RPMI8226 (cell line): ENCODE results near the gene TRIL.

ENCODE experiments used
- DNase-seq: peaks from one replicate; pipeline ENCODE4 v3.0.0-alpha.2; 2015

TRIL gene

DNA sequence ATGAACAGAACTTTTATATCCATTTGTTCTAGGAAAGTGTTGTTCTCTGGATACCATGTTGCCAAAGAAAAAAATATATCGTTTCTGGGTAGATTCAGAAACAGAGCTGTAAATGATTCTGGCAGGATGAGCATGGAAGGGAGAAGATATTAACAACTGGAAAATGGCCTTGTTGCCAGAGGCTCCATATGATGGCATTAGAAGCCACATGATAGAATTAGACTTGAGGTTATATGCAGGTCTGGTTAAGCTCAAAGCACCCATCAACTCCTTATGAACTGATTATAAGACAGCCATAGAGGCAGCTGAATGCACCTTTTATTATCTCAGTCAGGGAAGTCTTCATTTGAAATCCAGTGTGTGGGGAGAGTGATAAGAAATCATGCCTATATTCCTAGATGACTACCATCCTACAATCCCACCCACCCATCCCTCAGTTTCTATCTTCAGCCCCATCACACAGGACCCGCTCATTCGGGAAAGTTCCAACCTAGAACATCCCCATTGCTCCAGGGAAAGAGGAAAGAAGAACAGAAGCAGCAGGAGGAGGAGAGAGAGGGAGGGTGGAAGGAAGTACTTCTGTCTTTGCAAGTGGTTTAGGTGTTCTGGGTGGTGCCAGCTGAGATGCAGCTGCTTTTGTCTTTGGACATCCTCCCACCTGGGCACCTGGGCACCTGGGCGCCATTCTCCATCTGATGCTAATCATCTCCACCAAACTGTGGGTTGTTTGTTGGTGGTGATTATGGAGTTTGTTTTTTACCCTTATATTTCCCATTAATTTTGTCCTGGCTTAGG lies 25.5 kb upstream of the TRIL start:
- no peak for DNase-seq

DNA sequence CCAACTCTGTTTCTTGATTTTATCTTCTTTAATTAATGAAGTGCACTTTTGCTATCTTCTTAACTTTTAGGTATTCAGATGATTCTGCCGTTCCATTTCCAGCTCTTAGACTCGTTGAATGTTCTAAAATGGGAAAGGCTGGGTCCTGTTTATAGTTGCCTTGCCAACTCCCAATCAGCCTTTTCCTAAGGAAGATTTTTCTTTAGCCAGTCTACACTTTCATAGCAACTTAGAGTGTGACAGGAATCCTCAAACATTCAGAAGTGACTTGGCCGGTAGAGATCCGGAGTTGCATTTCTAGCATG lies 23.0 kb upstream of the TRIL start:
- DNase-seq, result no peak

DNA sequence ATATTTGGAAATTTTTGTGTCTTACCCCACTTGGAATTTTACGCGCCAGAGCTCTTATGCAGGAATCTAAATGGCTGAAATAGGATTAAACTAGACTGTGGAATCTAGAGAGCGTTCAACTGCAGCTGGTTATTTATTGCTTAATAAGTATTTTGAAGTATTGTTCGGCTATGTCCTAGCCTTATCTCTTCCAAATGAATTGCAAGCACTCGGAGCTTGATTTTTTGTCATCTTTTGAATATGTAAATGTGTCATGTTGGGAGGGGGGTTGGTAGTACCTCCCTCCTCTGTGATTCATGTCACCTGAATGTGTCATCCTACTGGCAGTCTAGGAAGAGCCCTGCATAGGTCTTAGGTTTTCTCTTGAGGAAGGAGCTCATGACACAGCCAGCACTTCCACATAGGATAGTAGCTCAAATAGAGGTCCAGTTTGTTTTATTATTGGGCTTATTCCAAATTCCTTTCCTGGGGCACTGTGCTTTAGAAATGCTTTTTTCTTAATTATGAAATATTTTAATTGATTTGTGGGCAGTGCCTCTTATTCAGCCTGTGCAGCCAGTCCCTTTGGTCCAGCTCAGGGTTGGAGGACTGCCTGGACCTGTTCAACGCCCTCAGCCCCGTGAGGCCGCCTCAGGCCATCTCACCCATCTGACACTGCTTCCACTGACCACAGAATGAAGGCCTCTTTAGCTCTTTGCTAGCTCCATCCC lies 22.5 kb upstream of the TRIL start:
- DNase-seq, result no peak

DNA sequence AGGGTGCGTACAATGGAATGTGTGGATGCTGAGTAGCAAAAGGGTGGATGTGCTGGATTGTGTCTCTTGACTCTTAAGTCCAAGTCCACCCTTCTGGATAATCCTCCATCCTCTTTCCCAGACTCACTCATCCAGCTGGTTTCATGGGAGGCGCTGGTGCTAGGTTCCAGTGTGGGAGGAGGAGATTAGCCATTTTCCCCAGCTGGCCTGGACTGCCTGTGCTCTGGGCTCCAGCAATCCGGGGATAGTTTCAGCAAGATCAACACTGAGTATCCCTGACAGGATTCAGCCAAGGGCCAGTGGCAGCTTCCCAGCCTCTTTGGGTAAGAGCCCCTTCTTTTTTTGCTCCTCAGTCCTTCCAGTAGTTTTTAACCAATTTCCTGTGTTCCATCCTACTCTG lies 21.6 kb upstream of the TRIL start:
- no peak for DNase-seq

DNA sequence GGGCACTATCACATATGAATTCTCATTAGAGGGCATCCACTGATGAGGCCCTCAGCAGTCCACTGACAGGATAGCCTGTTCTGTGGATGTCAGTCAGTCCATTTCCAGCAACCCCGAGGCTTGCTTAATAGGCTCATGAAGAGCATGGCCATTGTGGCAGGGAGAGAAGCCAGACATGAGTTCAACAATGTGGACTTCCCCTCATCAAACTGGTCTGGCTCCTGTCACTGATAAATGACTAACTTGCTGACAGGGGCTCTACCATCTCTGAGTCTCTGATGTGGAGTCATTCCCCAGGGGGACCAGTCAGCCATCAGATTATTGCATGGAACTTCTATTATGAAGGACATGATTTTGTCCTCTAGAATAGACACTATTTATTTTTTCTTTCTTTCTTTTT lies 19.8 kb upstream of the TRIL start:
- no peak for DNase-seq

DNA sequence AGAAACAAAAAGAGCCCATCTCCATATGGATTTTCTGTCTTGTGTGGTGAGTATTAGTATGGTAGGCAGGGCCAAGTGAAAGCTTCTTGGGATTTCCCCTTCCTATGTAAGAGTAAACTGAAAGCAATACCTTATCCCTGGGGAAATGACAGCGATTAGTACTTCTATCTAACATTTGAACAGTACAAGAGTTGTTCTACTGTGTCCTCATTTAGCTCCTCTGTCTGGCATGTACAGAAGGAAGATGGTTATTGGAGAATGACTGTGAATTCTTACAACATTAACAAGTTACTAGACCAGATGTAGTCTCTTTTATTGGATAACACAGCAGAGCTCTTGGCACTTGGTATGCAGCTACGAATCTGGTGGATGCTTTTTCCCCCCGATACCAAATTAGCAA lies 17.9 kb upstream of the TRIL start:
- DNase-seq, result no peak

DNA sequence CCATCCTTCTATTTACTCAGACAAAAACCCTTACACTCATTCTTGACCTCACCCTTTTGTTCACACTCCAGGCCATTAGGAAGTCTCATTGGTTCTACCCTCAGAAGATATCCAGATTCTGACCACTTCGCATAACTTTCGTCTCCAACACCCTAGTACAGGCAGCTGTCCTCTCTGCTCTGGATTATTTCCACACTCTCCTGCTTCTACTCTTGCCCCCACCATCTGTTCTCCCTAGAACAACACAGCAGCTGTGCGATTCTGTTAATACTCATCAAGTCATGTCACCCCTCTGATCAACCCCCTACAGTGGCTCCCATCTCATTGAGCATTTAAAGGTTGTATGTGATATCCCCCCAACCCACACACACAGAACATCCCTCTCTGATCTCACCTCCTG lies 15.5 kb upstream of the TRIL start:
- no peak for DNase-seq

DNA sequence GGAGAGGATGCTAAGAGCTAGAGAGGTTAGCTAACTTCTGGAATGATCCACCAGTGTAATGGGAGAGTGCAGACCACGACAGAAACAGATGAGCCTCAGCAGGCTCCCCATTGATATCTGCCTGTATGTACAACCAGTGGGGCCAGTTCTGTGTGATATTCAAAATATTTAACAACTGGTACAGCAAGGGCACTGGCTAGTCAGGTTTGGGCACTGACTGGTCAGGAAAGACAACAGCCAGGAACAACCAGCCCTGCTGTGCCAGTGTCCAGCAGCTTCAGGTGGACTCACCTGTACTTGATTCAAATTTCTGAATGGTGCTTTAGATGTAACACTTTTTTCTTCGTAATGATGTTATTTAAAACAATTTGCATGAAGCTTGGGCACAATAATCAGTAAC lies 5.9 kb upstream of the TRIL start:
- no peak for DNase-seq

DNA sequence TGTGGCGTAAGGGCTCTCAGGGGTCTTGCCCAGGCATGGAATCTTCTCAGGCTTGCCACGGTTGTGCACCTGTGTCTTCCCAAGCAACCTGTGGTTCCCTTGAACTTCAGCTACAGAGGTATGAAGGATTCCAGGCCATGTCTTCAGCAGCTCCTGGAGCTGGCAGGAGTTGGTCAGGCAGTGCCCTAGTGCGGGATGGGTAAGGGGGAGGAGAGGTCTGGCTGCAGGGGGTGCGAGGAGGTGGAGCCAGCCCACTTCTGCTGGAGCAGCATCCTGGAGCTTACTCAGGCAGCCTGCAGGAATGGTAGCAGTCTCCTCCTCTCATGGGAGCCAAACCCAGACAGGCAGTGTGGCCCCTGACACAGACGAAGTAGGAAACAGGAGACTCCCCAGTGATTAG lies 3.8 kb upstream of the TRIL start:
- DNase-seq, result no peak

DNA sequence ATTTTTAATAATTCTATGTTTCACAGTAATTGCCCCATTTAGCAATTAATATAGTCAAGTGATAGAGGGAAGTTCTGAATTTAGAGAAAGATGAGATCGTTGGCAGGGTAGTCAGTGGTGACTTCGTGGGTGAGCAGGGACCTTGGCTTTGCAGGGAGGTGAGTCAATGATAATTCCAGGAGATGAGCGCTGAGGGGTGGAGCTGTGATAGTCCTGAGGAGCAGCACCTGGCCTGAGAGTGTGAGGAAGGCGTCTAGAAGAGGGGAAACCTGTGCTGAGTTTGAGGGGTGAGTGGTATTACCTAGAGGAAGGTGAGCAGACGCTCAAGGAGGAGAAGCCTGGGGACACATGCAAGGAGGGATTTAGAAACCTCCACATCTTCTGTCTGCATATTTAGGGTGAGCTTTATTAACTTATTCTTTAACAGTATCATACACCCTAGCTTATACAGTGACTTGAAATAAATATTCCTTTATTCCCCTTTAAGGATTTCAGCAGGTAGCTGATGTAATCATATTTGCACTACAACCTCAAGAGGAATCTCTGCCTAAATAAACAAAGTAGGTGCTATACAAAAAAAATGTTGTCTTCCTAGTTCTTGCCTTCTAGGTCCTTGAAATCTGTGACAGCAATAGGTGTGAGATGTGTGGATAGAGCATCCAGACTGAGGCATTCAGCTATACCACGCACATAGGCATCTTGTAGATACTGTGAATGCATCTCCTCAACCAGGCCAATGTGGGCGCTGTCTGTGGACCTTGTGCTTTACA lies 2.1 kb upstream of the TRIL start:
- DNase-seq, result no peak

DNA sequence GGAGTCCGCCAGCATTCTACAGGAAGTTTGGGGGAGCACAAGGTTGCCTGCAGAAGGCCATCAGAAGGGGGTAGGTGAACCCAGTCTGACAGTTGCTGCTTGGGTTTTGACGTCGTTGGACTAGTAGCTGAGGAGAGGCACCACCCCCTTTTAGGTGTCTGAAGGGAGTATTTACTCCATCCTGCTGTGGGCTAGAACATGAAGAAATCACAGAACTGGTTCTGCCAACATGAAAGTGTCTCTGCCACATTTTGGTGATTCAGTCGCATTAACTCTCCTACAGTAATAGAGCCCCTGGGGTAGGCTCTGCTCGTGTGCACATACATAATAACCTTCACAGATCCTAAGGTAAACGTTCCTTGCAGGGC lies 834 bp upstream of the TRIL start:
- no peak for DNase-seq

DNA sequence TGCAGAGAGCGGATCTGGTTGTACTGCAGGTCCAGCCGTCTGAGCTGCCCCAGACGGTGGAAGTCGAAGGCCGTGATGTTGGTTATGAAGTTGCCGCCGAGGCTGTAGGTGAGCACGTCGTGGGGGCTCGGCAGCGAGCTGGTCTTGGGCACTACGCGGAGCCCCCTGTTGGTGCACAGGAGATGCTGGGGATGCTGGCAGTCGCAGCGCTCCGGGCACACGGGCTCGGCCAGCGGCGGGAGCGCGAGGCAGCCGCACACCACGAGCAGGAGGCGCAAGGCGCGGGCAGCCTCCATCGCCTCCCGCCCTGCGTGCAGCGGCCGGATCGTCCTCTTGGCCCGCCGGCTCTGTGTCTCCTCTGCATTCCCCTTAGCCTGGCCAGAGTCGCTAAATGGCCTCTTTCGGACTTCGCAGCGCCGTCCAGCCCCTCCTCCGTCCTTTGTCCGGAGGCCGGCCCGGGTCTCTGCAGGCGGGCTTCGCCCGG lies 337 bp downstream of the TRIL start:
- no peak for DNase-seq

DNA sequence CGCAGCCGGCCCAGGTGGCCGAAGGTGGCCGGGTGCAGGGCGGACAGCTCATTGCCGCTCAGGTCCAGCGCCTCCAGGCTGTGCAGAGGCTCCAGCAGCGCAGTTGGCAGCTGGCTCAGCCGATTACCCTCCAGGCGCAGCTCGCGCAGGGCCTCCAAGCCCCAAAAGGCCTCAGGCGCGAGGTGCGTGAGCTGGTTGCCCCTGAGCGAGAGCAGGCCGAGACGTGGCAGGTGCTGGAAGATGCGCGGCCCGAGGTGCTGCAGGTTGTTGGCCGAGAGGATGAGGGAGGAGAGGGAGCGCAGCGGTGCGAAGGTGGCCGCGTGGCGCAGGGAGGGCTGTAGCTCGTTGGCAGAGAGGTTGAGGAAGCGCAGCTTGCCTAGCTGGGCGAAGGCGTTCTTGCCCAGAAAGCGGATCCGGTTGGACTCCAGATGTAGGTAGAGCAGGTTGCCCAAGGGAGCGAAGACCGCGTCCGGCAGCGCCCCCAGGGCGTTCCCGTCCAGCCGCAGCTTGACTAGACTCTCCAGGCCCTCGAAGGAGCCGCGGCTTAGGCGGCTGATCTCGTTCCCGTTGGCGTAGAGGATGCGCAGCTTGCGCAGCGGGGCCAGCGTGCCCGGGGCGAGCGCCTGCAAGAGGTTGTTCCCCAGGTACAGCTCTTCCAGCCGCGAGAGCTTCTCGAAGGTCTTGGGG lies 923 bp downstream of the TRIL start:
- no peak for DNase-seq

DNA sequence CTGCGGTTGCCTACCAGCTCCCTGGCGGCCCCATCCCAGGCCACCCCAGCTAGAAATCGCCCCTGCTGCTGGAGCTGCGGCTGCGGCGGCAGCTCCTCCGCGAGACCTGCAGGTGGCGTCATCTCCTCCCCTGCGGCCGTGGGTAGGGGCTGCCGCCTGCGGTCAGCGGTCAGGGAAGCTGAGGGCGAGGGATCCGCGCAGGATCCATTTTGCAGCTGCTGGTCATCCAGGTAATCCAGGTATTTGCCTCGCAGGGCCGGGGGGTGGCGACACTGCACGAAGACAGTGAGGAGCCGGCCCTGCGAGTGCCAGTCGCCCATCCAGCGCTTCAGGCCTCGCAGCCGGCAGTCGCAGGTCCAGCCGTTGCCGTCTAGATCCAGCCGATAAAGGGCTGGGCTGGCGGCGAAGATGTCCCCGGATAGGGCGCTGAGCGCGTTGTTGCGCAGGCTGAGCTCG lies 1.5 kb downstream of the TRIL start:
- DNase-seq, result no peak

DNA sequence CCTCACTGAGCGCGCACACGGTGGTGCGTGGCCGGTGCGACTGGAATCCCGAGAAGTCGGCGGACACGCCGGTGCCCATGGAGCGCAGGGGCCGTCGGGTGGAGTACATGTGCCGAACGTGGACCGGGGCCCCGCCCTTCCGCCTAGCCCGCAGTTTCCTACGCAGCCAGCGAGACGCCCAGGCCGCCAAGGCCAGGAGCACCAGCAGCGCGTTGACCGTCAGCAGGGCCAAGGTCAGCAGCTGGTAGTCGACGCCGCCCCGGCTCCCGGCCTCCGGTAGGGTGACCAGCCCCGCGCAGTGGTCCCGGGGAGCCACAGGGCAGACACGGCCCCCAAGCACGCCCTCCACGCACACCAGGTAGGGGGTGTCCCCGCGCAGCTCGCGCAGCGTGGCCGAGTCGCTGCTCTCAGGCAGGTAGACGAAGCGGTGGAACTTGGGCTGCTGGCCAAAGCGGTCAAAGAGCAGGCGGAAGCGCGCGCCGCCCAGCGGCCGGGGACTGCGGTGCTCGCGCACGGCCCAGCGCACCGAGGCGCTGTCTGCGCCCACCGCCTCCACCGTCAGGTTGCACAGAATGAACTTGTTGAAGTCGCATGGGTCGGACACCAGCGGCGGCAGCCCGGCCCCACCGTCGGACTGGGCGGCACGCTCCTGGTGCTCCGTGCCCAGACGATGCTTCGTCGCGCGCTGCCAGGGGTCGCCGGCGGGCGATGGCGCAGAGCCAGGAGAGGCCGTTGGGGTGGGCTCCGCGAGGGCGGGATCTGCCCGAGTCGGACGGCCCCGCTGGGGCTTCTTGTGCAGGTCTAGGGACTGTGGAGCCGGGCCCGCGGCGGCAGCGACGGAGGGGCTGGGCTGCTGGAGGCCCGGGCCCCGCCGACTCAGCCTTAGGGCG lies 2.2 kb downstream of the TRIL start:
- DNase-seq, result no peak

DNA sequence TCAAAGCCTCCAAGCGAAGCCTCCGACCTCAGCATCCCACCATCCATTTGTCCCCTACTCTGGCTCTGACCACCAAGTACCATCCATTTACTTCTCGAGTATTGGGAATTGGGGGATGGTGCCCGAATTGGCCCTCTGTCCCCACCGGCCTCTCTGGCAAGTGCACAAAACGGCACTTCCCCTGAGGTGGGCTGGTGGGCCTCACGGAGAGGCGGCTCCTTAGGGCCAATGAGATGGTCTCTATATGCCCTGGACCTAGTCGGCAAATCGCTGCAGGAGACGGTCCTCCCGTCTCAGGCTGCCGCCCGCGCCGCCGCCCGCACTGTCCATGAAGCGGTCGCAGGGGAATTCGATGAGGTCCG lies 2.8 kb downstream of the TRIL start:
- no peak for DNase-seq

DNA sequence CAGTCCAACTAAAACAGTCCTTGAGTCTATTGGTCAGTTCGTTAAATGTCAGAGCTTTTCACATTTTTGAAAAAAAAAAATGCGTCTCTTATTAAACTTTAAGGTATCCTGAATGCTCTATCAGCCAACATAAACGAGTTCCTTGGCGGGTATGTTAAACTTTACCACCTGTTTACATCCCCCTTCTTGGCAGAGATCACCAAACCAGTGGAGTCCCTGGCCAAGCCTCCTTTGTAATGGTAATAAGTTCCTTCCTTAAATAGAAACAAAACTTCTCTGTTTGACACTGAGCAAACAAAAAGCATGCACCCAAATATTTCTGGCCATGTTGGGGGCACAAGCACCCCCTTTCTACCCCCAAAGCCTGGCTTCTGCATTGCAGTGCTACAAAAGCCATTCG lies 3.2 kb downstream of the TRIL start:
- no peak for DNase-seq

DNA sequence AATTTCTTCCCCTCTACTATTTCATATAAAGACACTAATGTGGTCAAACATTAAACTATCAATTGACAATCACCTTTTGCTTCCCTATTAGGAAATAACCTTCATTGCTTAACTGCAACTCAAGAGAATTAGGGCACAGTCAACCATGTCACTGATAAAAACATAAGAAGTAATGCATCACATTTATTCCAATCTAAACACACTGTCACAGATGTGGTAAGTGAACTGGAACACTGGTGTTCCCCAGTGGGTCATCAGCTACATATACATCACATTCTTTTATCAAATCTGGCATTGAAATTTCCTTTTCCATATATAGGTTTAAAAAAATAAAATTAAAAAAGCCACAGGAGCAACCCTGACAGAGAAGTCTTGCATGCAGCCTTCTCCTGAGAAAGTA lies 3.7 kb downstream of the TRIL start:
- no peak for DNase-seq

DNA sequence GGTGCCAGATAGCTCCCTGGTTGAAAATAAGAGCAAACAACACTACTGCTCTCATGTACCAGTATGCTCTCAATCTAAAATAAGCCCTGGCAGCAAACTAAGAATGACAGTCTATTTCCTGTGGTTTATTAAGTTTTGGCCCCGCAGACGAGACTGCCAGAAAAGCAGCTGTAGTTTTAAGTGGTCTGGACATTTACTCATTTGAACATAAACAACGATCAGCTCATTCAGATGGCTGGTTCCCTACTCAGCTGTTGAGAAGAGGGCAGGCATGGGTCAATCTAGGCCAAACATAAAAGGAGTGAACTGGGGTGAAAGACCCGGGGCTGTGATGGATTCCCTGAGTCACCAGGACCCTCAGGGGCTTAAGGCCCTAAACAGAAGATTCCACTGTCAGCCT lies 4.5 kb downstream of the TRIL start:
- DNase-seq, result no peak

DNA sequence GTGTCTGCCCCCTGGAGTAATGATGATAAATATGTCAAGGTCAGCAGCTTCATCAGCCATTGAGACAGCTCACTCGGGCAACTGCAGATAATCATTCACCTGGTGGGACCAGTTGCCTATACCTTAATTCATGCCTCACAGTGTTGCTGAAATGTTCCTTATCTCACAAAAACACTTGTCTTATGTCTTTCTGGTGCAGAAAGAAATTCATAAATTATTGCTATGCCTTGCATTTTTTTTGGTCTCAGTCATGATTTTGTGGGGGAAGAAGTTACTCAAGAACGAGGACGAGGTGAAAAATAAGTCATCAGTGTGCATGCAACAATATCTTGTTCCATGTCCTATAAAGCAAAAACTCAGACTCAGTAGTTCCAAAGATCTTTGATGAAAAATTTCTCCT lies 16.0 kb downstream of the TRIL start:
- DNase-seq, result no peak

DNA sequence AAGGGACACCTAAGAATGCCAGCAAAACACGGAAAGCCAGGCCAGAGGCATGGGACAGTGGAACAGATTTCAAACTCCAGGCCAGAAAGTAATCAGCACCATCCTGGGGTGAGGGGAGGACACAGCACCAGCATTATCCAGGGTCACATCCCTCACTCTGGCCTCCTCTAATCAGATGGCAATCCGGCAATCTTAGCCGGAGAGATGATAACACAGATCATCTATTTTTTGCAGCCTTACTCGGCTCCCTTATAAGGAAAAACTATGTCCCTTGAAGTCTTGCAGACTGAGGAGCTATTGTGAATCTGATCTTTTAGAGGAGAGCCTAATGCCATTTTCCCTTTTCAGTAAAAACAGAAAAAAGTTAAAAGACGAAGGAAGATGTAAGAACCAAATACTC lies 16.5 kb downstream of the TRIL start:
- no peak for DNase-seq

DNA sequence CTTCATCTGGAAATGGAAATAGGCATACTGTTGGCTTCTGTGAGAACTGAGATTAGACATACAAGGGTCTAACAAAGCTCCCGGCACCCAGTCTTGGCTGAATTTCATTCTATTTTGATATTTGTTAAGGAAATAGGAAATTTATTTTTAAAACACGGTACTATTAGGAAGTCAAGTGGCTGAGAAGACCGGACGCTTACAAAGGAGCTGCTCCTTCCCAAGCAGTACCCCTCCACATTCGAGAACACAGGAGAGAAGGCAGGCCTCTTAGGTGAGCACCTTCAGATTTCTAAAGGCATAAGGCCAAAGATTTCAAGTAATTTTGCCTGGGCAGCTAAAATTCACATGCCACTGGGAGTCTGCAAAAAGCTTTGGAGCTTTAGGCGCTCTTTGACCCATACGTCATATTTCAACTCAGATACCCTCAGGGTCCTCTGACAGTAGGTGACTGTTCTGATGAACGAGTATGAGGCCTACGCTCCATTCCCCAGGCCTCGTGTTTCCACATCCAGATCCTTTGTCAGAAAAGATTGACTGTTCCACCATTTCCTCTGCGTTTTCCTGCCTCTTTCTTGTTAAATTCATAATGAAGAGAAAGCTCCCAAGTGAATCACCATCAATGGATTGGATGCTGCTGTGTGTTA lies 17.3 kb downstream of the TRIL start:
- no peak for DNase-seq
